Right atrium auricular region (tissue), 2 donors: ENCODE results near the gene ABCD2. TPM values are rescaled to one million over a fixed set of nuclear protein-coding genes. Genes with fewer than 3 reads are reported as not detected.
A peak's percentile ranks its signal among the peaks of the same experiment; 100 is the strongest.

Experiments
- DNase-seq: peaks from one replicate; pipeline ENCODE4 v3.0.0-alpha.2; 2019; ENCODE audit warnings: low spot score
- H3K27ac ChIP-seq, 2 donors: fragments of 200-600 bp; sonication (generic); 1 replicate in 1 of 2; 2 replicates in 1 of 2; pipeline ENCODE4 v1.5.1; 2016 to 2019
- H3K27me3 ChIP-seq, 2 donors: fragments of 200-600 bp; sonication (generic); one replicate each; pipeline versions ENCODE4 v1.5.1 to v1.6.0; 2017 to 2019
- H3K36me3 ChIP-seq: fragments of 200-600 bp; sonication (generic); one replicate; pipeline ENCODE4 v1.5.1; 2016
- H3K4me1 ChIP-seq, 2 donors: fragments of 200-600 bp; sonication (generic); one replicate each; pipeline versions ENCODE4 v1.5.1 to v1.6.0; 2017 to 2019
- H3K4me3 ChIP-seq, 2 donors: fragments of 200-600 bp; sonication (generic); 1 replicate in 1 of 2; 2 replicates in 1 of 2; pipeline ENCODE4 v1.5.1; 2017 to 2019; ENCODE audit warnings: mild to moderate bottlenecking in 1 of 2, moderate library complexity in 1 of 2
- H3K9me3 ChIP-seq, 2 donors: fragments of 200-600 bp; sonication (generic); one replicate each; pipeline ENCODE4 v1.5.1; 2019
- CTCF ChIP-seq, 2 donors: fragments of 200-600 bp; sonication (generic); IDR thresholded peaks; one replicate each; pipeline ENCODE4 v1.5.1; 2019; ENCODE audit warnings: antibody characterized with exemption in 2 of 2
- total RNA-seq, 2 donors: library from RNA; depleted of rRNA; stranded (reverse); fragments of >200 nt; gene quantifications; one replicate each; pipeline ENCODE4 v1.1.0, GENCODE V29; 2016

The ABCD2 gene
- total RNA-seq, 2 donors from 2014 or later, result 3.6 to 9.9 TPM

- Histone ChIP-seq H3K36me3 (no peaks in the 10 kb centered on the region), H3K9me3 (no peaks in the 10 kb centered on the region), H3K4me1 (no peaks in the 10 kb centered on the region), H3K4me3 (no peak overlapping the region), H3K27ac (peak overlapping the region in 1 of 2 donors; percentile 45), H3K27me3 (no peaks in the 10 kb centered on the region)
- TF ChIP-seq CTCF (IDR thresholded peaks at IDR 0.05), result no peak
- DNase-seq, result no peak
These were observed 7.4 kb downstream of the ABCD2 start for GRCh38 chr12:39612250-39612649.

- H3K27ac ChIP-seq, result peak overlapping the region in 1 of 2 donors; percentile 45
- no peaks in the 10 kb centered on the region for H3K36me3 ChIP-seq
- no peak for TF ChIP-seq CTCF (IDR thresholded peaks at IDR 0.05)
These were observed 7.8 kb downstream of the ABCD2 start for GRCh38 chr12:39611818-39612217.

GRCh38 chr12:39610436-39611025 lies 9.1 kb downstream of the ABCD2 start:
- H3K4me3 ChIP-seq, result no peak overlapping the region
- no peaks in the 10 kb centered on the region for H3K4me1 ChIP-seq
- no peaks in the 10 kb centered on the region for H3K36me3 ChIP-seq
- H3K9me3 ChIP-seq, result no peaks in the 10 kb centered on the region
- H3K27me3 ChIP-seq, result no peaks in the 10 kb centered on the region
- TF ChIP-seq CTCF (IDR thresholded peaks at IDR 0.05), result no peak
- H3K27ac ChIP-seq, result peak overlapping the region in 1 of 2 donors; percentile 60
- no peak for DNase-seq

More at GRCh38 chr12:39611818-39612217, 7.8 kb downstream of the ABCD2 start:
- no peak for DNase-seq
- no peaks in the 10 kb centered on the region for H3K27me3 ChIP-seq
- no peak overlapping the region for H3K4me3 ChIP-seq
- H3K4me1 ChIP-seq, result no peaks in the 10 kb centered on the region
- H3K9me3 ChIP-seq, result no peaks in the 10 kb centered on the region

- DNase-seq, result no peak
- Histone ChIP-seq H3K9me3 (no peaks in the 10 kb centered on the region), H3K27ac (no peak overlapping the region), H3K4me1 (no peaks in the 10 kb centered on the region), H3K27me3 (no peaks in the 10 kb centered on the region), H3K36me3 (no peaks in the 10 kb centered on the region), H3K4me3 (no peak overlapping the region)
- no peak for TF ChIP-seq CTCF (IDR thresholded peaks at IDR 0.05)
These were observed 12.7 kb downstream of the ABCD2 start for GRCh38 chr12:39606712-39607423.

- H3K9me3 ChIP-seq, result no peaks in the 10 kb centered on the region
- H3K27me3 ChIP-seq, result no peaks in the 10 kb centered on the region
- H3K36me3 ChIP-seq, result no peaks in the 10 kb centered on the region
- no peak for TF ChIP-seq CTCF (IDR thresholded peaks at IDR 0.05)
- H3K27ac ChIP-seq, result no peak overlapping the region
- no peak overlapping the region for H3K4me3 ChIP-seq
- DNase-seq, result no peak
- no peaks in the 10 kb centered on the region for H3K4me1 ChIP-seq
These were observed 13.6 kb downstream of the ABCD2 start for GRCh38 chr12:39605996-39606395.
